ENCODE data around the gene TRAF5. TPM values are rescaled to one million over a fixed set of nuclear protein-coding genes. Genes with fewer than 3 reads are reported as not detected.

Gene TRAF5
- polyA plus RNA-seq, 1 experiment: 39.8 TPM

DNA sequence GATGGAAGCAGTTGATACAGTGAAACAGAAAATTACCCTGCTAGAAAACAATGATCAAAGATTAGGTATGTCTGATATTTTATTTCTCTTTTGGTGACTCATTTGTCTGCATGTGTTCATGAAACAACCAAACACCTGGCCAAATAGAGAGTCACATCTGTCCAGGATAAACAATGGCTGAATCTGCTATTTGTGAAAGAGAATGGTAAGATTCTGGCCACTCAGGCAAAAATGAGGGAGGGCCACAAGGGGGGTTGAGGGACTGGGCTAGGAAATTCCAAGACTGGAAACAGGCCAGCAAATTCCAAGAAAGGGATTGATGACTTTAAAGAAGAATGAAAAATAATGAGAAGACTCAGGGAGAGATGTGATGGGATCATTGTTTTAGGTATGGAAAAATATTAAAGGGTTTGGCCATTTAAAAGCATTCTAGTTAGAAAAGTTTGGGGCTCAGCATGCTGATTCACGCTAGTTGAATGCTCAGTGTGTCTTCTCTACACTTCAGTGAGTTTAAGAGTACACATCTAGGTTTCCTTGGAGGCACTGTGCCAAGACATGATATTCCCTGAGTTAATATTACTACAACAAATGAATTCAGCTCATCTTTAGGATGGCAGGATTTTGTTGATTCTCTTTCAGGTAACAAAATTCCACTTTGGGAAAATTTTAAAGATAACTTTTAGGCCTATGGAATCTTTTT lies 44.9 kb downstream of the TRAF5 start:
- ChIA-PET CTCF (interaction anchor here (0.7 kb wide), 1 partner anchor 133 kb away, joined by 4 read pairs; no protein-coding TSS in a partner anchor), POLR2A (no interaction called here)
- Histone ChIP-seq H3K27me3 (ENCODE audit: control insufficient read depth, insufficient read depth, low read length) (no peaks in the 10 kb centered on the region), H3K36me3 (ENCODE audit: control insufficient read depth, insufficient read depth, low read length) (peaks cover 9% of the 10 kb centered on the region), H3K4me3 (ENCODE audit: low read depth, low read length) (no peak overlapping the region)
- TF ChIP-seq, protein P1, sequence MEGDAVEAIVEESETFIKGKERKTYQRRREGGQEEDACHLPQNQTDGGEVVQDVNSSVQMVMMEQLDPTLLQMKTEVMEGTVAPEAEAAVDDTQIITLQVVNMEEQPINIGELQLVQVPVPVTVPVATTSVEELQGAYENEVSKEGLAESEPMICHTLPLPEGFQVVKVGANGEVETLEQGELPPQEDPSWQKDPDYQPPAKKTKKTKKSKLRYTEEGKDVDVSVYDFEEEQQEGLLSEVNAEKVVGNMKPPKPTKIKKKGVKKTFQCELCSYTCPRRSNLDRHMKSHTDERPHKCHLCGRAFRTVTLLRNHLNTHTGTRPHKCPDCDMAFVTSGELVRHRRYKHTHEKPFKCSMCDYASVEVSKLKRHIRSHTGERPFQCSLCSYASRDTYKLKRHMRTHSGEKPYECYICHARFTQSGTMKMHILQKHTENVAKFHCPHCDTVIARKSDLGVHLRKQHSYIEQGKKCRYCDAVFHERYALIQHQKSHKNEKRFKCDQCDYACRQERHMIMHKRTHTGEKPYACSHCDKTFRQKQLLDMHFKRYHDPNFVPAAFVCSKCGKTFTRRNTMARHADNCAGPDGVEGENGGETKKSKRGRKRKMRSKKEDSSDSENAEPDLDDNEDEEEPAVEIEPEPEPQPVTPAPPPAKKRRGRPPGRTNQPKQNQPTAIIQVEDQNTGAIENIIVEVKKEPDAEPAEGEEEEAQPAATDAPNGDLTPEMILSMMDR (IDR thresholded peaks at IDR 0.05; ENCODE audit: insufficient read depth, low read depth, low read length): no peak
- DNase-seq (ENCODE audit: low read depth): no peak

- Histone ChIP-seq H3K27me3 (ENCODE audit: control insufficient read depth, insufficient read depth, low read length) (no peaks in the 10 kb centered on the region), H3K4me3 (ENCODE audit: low read depth, low read length) (no peak overlapping the region), H3K36me3 (ENCODE audit: control insufficient read depth, insufficient read depth, low read length) (peaks cover 9% of the 10 kb centered on the region)
- no peak for DNase-seq (ENCODE audit: low read depth)
- ChIA-PET POLR2A (no interaction called here), CTCF (no interaction called here)
- TF ChIP-seq, protein P1 (IDR thresholded peaks at IDR 0.05; ENCODE audit: insufficient read depth, low read depth, low read length): no peak
Measured at GRCh38 chr1:211372463-211372862, 45.8 kb downstream of the TRAF5 start.

DNA sequence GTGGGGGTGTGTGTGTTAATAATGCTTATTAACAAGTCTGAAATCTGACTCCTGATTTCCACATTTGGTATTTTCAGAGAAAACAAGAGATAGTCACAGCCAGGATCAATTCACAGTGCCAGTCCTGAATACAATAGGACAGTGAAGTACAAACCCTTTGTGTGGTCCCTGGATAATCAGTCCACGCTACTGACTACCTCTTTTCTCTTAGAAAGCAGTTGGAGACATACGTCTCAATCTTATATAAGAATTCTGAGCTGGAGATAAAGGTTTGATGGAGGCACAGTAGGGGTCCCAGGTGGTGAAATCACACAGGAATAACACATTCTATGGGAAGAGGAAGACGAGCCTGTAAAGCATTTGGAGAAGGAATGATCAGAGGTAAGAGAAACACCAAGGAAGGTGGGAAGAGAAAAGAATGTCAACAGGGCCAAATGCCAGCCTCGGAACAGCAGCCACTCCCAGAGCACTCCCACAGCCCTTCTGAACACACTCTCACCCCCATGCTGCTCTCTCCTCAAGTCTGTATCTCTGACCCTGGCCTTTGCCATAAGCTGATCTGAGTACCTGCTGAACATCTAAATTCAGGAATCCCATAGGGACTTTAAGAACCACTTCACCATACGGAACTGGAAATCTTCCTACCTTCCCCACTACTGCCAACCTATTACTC lies 48.6 kb downstream of the TRAF5 start:
- ChIA-PET CTCF (no interaction called here), POLR2A (no interaction called here)
- TF ChIP-seq, protein P1 (IDR thresholded peaks at IDR 0.05; ENCODE audit: insufficient read depth, low read depth, low read length): no peak
- Histone ChIP-seq H3K4me3 (ENCODE audit: low read depth, low read length) (no peak overlapping the region), H3K36me3 (ENCODE audit: control insufficient read depth, insufficient read depth, low read length) (peaks cover 7% of the 10 kb centered on the region), H3K27me3 (ENCODE audit: control insufficient read depth, insufficient read depth, low read length) (no peaks in the 10 kb centered on the region)
- no peak for DNase-seq (ENCODE audit: low read depth)

- POLR2A ChIA-PET: no interaction called here
- CTCF ChIA-PET: interaction anchor here (0.6 kb wide), 1 partner anchor 163 kb away, joined by 3 read pairs; no protein-coding TSS in a partner anchor
- no peak for DNase-seq (ENCODE audit: low read depth)
- H3K4me3 ChIP-seq (ENCODE audit: low read depth, low read length): no peak overlapping the region
- H3K27me3 ChIP-seq (ENCODE audit: control insufficient read depth, insufficient read depth, low read length): no peaks in the 10 kb centered on the region
- H3K36me3 ChIP-seq (ENCODE audit: control insufficient read depth, insufficient read depth, low read length): peaks cover 7% of the 10 kb centered on the region
- TF ChIP-seq, protein P1 (IDR thresholded peaks at IDR 0.05; ENCODE audit: insufficient read depth, low read depth, low read length): no peak
Measured at GRCh38 chr1:211375949-211376348, 49.3 kb downstream of the TRAF5 start.

GRCh38 chr1:211376807-211377470 lies 50.3 kb downstream of the TRAF5 start:
- CTCF ChIA-PET: interaction anchor here (0.6 to 1.5 kb wide), 2 partner anchors 53 to 162 kb away, joined by 3 to 8 read pairs; no protein-coding TSS in a partner anchor
- no peak overlapping the region for H3K4me3 ChIP-seq (ENCODE audit: low read depth, low read length)
- POLR2A ChIA-PET: no interaction called here
- TF ChIP-seq, protein P1 (IDR thresholded peaks at IDR 0.05; ENCODE audit: insufficient read depth, low read depth, low read length): no peak
- DNase-seq (ENCODE audit: low read depth): no peak
- H3K36me3 ChIP-seq (ENCODE audit: control insufficient read depth, insufficient read depth, low read length): peaks cover 5% of the 10 kb centered on the region
- no peaks in the 10 kb centered on the region for H3K27me3 ChIP-seq (ENCODE audit: control insufficient read depth, insufficient read depth, low read length)

All from BJ (cell line).